ENCODE data around the gene OSMR. TPM values are rescaled to one million over a fixed set of nuclear protein-coding genes. Genes with fewer than 3 reads are reported as not detected.

The OSMR gene
- total and polyA plus RNA-seq, 2 experiments from 2014 or later: 1.5 to 2.6 TPM

- no peak overlapping the region for H3K4me2 ChIP-seq
Observed at GRCh38 chr5:38941912-38942311, 96.1 kb downstream of the OSMR start.

More at GRCh38 chr5:38941912-38942311, 96.1 kb downstream of the OSMR start:
- DNase-seq (ENCODE audit: low spot score) (no peak), ATAC-seq (no peak)
- Mint-ChIP-seq H3K4me3 (no peak overlapping the region), H3K27me3 (ENCODE audit: insufficient read depth, low read depth, poor library complexity) (peaks cover 3% of the 10 kb centered on the region), H3K4me1 (no peaks in the 10 kb centered on the region), H3K36me3 (ENCODE audit: low read depth) (peaks cover 19% of the 10 kb centered on the region), H3K27ac (no peak overlapping the region), H3K9me3 (no peaks in the 10 kb centered on the region)
- H3K27me3 ChIP-seq (ENCODE audit: insufficient read depth): no peaks in the 10 kb centered on the region
- H4K20me1 ChIP-seq (replicated peaks; ENCODE audit: insufficient read depth): no peaks in the 10 kb centered on the region
- no peak for TF ChIP-seq EZH2 (IDR thresholded peaks at IDR 0.05; ENCODE audit: low read depth, unreplicated experiment)
- TF ChIP-seq CREB1 (CRISPR knock-in tag; IDR thresholded peaks at IDR 0.05; ENCODE audit: low read depth): no peak
- TF ChIP-seq ZNF114 (CRISPR knock-in tag; IDR thresholded peaks at IDR 0.05): no peak
- no peak for TF ChIP-seq REST (IDR thresholded peaks at IDR 0.05; ENCODE audit: unreplicated experiment)
- TF ChIP-seq ZNF331 (CRISPR knock-in tag; IDR thresholded peaks at IDR 0.05; ENCODE audit: low read depth): no peak
- no peak for TF ChIP-seq POLR2AphosphoS5 (IDR thresholded peaks at IDR 0.05; ENCODE audit: low read depth)
- TF ChIP-seq JUNB (IDR thresholded peaks at IDR 0.05; ENCODE audit: unreplicated experiment): no peak
- no peak for TF ChIP-seq EZH2phosphoT487 (IDR thresholded peaks at IDR 0.05; ENCODE audit: unreplicated experiment)
- no peak for TF ChIP-seq ZNF462 (CRISPR knock-in tag; IDR thresholded peaks at IDR 0.05)
- no peak for TF ChIP-seq CTCF (conservative IDR thresholded peaks at IDR 0.05; ENCODE audit: low read depth in 2 of 2)
- no peak for TF ChIP-seq ETS1 (IDR thresholded peaks at IDR 0.05)
- no peak for TF ChIP-seq NANOG (IDR thresholded peaks at IDR 0.05; ENCODE audit: borderline replicate concordance)
- TF ChIP-seq STAT1 (IDR thresholded peaks at IDR 0.05; ENCODE audit: unreplicated experiment): no peak
- H3K79me2 ChIP-seq (replicated peaks; ENCODE audit: insufficient read depth): no peaks in the 10 kb centered on the region
- no peaks in the 10 kb centered on the region for H3F3A ChIP-seq (replicated peaks; ENCODE audit: low read depth)
- H3K36me3 ChIP-seq (ENCODE audit: insufficient read depth): peaks cover 28% of the 10 kb centered on the region
- no peak overlapping the region for H3K27ac ChIP-seq (ENCODE audit: low read depth)
- no peak overlapping the region for H3K4me3 ChIP-seq
- H3K9me2 ChIP-seq (ENCODE audit: insufficient read depth): no peaks in the 10 kb centered on the region
- H3K4me1 ChIP-seq (ENCODE audit: insufficient read depth): no peaks in the 10 kb centered on the region
- H2AFZ ChIP-seq: no peak overlapping the region

Measured in GM23338 (cell line).